CD8-positive, alpha-beta memory T cell (primary cell): Measurements from ENCODE around the gene C16orf54. TPM values are rescaled to one million over a fixed set of nuclear protein-coding genes. Genes with fewer than 3 reads are reported as not detected.

Source experiments
- polyA plus RNA-seq: library from polyadenylated mRNA; unstranded; fragments of 300-500 nt; fragmentation: Illumina TruSeq; gene quantifications from one replicate; pipeline ENCODE4 v1.2.3, GENCODE V29; 2021
- total RNA-seq, 2 experiments: library from RNA; stranded (reverse); gene quantifications; one replicate each; pipeline ENCODE4 v1.2.3, GENCODE V29; 2021

The C16orf54 gene
- total and polyA plus RNA-seq, 3 experiments from 2014 or later, result 32.3 to 45.0 (median 33.3) TPM

Other genes starting within 250 kb of the C16orf54 start
- gene NPIPB12, start 239.6 kb downstream of the C16orf54 start, total RNA-seq, result 10 to 100 TPM; 52.1 to 55.0 TPM
- 8.9 TPM for gene NPIPB12, start 239.6 kb downstream of the C16orf54 start, polyA plus RNA-seq
- gene SPN, start 82.7 kb downstream of the C16orf54 start, total RNA-seq, result 100 to 1,000 TPM; 136 to 144 TPM
- 255 TPM for gene SPN, start 82.7 kb downstream of the C16orf54 start, polyA plus RNA-seq
- gene QPRT, start 66.8 kb downstream of the C16orf54 start, total RNA-seq, result 1 to 10 TPM; 3.0 to 3.5 TPM
- gene QPRT, start 66.8 kb downstream of the C16orf54 start, polyA plus RNA-seq, result 0.74 TPM
- gene ZG16, start 32.3 kb upstream of the C16orf54 start, total RNA-seq, result not detected
- gene ZG16, start 32.3 kb upstream of the C16orf54 start, polyA plus RNA-seq, result not detected
- gene KIF22, start 44.8 kb upstream of the C16orf54 start, total RNA-seq, result 100 to 1,000 TPM; 118 to 131 TPM
- 61.2 TPM for gene KIF22, start 44.8 kb upstream of the C16orf54 start, polyA plus RNA-seq
- gene MAZ, start 60.5 kb upstream of the C16orf54 start, total RNA-seq, result 100 to 1,000 TPM; 455 to 478 TPM
- gene MAZ, start 60.5 kb upstream of the C16orf54 start, polyA plus RNA-seq, result 85.7 TPM
- gene PRRT2, start 66.2 kb upstream of the C16orf54 start, total RNA-seq, result 1 to 10 TPM; 1.2 to 1.3 TPM
- gene PRRT2, start 66.2 kb upstream of the C16orf54 start, polyA plus RNA-seq, result 0.18 TPM
- gene PAGR1, start 70.2 kb upstream of the C16orf54 start, total RNA-seq, result 10 to 100 TPM; 41.9 to 44.3 TPM
- 53.1 TPM for gene PAGR1, start 70.2 kb upstream of the C16orf54 start, polyA plus RNA-seq
- 10 to 100 TPM; 54.5 to 55.4 TPM for gene MVP, start 74.5 kb upstream of the C16orf54 start, total RNA-seq
- 155 TPM for gene MVP, start 74.5 kb upstream of the C16orf54 start, polyA plus RNA-seq
- 10 to 100 TPM; 63.9 to 68.4 TPM for gene CDIPT, start 117.2 kb upstream of the C16orf54 start, total RNA-seq
- 109 TPM for gene CDIPT, start 117.2 kb upstream of the C16orf54 start, polyA plus RNA-seq
- under 1 TPM; 0.07 to 0.15 TPM for gene SEZ6L2, start 153.6 kb upstream of the C16orf54 start, total RNA-seq
- not detected for gene SEZ6L2, start 153.6 kb upstream of the C16orf54 start, polyA plus RNA-seq
- gene ASPHD1, start 154.5 kb upstream of the C16orf54 start, total RNA-seq, result 1 to 10 TPM; 1.2 to 1.7 TPM
- not detected for gene ASPHD1, start 154.5 kb upstream of the C16orf54 start, polyA plus RNA-seq
- 10 to 100 TPM; 35.7 to 37.1 TPM for gene KCTD13, start 180.2 kb upstream of the C16orf54 start, total RNA-seq
- gene KCTD13, start 180.2 kb upstream of the C16orf54 start, polyA plus RNA-seq, result 15.9 TPM
- 10 to 100 TPM; 36.8 to 43.4 TPM for gene TMEM219, start 216.1 kb upstream of the C16orf54 start, total RNA-seq
- gene TMEM219, start 216.1 kb upstream of the C16orf54 start, polyA plus RNA-seq, result 168 TPM
- 10 to 100 TPM; 41.8 to 44.3 TPM for gene TAOK2, start 227.9 kb upstream of the C16orf54 start, total RNA-seq
- gene TAOK2, start 227.9 kb upstream of the C16orf54 start, polyA plus RNA-seq, result 7.1 TPM
- gene HIRIP3, start 249.6 kb upstream of the C16orf54 start, total RNA-seq, result 10 to 100 TPM; 45.6 to 48.0 TPM
- gene HIRIP3, start 249.6 kb upstream of the C16orf54 start, polyA plus RNA-seq, result 22.0 TPM